GM21786 (cell line): ENCODE data around the gene AP2B1.
"Not testable (repeated sequence)": the region's sequence is repeated elsewhere in the genome, so short reads cannot be mapped to it uniquely, and the experiment has no call there.

ENCODE experiments used
- ATAC-seq: cut with Tn5 transposase; IDR thresholded peaks from one replicate; pipeline ENCODE4 v1.9.1; 2021; ENCODE audit not compliant: unreplicated experiment

AP2B1 gene

DNA sequence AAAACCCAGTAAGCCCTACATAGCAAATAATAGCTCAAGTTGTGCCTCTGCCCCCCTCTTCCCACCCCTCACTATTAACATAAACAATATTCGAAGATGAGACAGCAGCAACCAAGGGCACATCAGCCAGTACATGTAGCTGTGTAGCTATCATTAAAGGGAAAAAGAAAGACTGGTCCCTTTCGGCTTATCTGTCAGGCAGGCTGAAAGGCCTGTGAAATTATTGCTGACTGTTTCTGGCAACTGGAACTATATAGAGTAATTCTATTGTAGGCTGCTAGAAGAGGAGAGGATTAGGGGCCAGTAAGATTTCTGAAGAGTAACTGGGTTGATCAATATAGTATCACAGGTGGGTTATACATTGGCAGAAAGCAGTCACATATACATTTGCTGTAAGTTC, 107.8 kb downstream of the AP2B1 start:
- no peak for ATAC-seq

DNA sequence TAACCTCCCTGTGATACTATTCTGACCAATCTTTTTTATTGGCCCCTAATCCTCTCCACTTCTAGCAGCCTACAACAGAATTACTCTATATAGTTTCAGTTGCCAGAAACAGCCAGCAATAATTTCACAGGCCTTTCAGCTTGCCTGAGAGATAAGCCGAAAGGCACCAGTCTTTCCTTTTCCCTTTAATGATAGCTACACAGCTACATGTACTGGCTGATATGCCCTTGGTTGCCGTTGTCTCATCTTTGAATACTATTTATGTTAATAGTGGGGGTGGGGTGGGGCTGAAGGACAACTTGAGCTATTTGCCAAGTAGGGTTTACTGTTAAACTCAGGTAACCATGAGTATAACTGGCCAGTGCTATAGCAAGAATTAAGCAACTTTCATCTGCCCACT, 108.5 kb downstream of the AP2B1 start:
- ATAC-seq: no peak

GRCh38 chr17:35698800-35699199, 111.7 kb downstream of the AP2B1 start:
- ATAC-seq: no peak

- ATAC-seq: no peak
Observed at GRCh38 chr17:35700150-35700549, 113.0 kb downstream of the AP2B1 start.

DNA sequence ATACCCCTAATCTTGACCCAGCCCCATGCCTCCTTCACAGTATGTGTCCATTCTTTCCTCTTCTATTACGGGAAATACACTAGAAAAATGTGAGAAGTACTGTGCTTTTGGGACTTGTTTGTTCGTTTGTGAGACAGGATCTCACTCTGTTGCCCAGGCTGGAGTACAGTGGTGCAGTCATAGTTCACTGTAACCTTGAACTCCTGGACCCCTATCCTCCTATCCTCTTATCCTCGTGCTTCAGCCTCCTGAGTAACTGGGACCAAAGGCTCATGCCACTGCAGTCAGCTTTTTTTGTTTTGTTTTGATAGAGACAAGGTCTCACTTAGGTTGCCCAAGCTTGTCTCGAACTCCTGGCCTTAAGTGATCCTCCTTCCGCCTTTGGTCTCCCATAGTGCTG, 114.4 kb downstream of the AP2B1 start:
- no peak for ATAC-seq

- ATAC-seq: not testable (repeated sequence)
Observed at GRCh38 chr17:35703308-35703707, 116.2 kb downstream of the AP2B1 start.

DNA sequence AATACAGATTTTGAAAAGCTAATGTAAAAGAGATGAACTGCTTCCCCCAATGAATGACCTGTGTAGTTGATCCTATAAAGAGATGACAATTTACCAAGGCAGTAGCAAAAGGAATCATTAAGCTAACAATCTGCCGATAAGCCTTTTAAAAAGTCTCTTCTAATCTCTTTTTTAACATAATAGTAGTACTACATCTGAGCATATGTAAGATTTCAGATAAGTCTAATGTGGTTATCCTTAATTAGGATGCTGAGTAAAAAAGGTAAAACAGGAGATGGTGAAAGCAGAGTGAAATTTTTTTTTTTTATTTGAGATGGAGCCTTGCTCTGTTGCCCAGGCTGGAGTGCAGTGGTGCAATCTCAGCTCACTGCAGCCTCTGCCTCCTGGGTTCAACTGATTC, 118.1 kb downstream of the AP2B1 start:
- ATAC-seq: no peak

GRCh38 chr17:35705705-35706104, 118.6 kb downstream of the AP2B1 start:
- ATAC-seq: no peak

- ATAC-seq: no peak
Observed at GRCh38 chr17:35708149-35708548, 121.0 kb downstream of the AP2B1 start.

- ATAC-seq: no peak
Observed at GRCh38 chr17:35708951-35709350, 121.8 kb downstream of the AP2B1 start.

- no peak for ATAC-seq
Observed at GRCh38 chr17:35709874-35710273, 122.8 kb downstream of the AP2B1 start.

- no peak for ATAC-seq
Observed at GRCh38 chr17:35710950-35711349, 123.8 kb downstream of the AP2B1 start.

DNA sequence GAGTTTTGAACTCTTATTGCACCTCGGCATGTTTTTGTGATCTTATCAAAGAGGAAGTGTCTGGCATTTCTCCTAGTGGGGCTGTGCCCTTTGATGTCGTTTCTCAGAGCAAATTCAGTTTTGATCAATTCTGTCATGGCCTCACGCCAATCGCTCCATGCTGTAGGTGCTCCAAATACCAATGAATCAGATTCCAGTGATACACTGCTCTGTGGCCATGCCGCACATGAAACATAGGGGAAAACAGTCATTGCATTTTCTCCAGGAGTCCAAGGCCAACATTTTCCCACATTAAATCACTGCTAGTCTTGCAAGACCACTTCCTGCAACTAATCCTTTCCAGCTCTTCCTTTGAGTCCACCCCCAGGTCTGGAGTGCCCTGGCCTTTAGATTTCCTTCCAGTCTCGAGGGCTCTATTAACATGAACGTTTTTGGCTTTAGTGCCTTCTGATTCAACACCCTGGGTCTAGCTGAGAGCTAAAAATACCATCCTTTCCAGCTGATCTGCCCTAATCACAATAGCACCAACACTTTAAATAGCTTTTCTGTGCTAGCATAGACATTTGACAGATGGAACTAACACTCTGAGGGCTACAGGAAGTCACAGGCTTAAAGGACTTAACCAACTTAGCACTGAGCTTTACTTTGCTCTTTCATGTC, 126.1 kb downstream of the AP2B1 start:
- no peak for ATAC-seq

GRCh38 chr17:35714988-35715387, 127.9 kb downstream of the AP2B1 start:
- ATAC-seq: no peak

GRCh38 chr17:35715416-35715815, 128.3 kb downstream of the AP2B1 start:
- ATAC-seq: no peak

- ATAC-seq: no peak
Observed at GRCh38 chr17:35716173-35716572, 129.1 kb downstream of the AP2B1 start.

GRCh38 chr17:35716897-35717465, 129.9 kb downstream of the AP2B1 start:
- no peak for ATAC-seq

GRCh38 chr17:35717475-35717874, 130.4 kb downstream of the AP2B1 start:
- ATAC-seq: no peak

GRCh38 chr17:35723735-35724134, 136.6 kb downstream of the AP2B1 start:
- no peak for ATAC-seq

GRCh38 chr17:35725058-35725457, 137.9 kb downstream of the AP2B1 start:
- ATAC-seq: no peak

- ATAC-seq: no peak
Observed at GRCh38 chr17:35725802-35726126, 138.6 kb downstream of the AP2B1 start.

GRCh38 chr17:35726127-35726952, 139.2 kb downstream of the AP2B1 start:
- no peak for ATAC-seq
